WTC11 (cell line): ENCODE measurements around the gene SCN4B. TPM values are rescaled to one million over a fixed set of nuclear protein-coding genes. Genes with fewer than 3 reads are reported as not detected.

Experiments
- ATAC-seq: fragments of 200-7000 bp; cut with Tn5 transposase; 2 replicates; pipeline ENCODE4 v1.10.0; 2021; ENCODE audit warnings: mild to moderate bottlenecking, moderate library complexity
- CTCF ChIA-PET: fragments of 300-600 bp; sonication (Branson Sonifier 250); formaldehyde crosslinking; loops from one replicate; lab custom pipeline; 2021; ENCODE audit warnings: antibody characterized with exemption; lab: Charles Lee
- POLR2A ChIA-PET: fragments of 350-600 bp; sonication (Branson Sonifier 250); formaldehyde crosslinking; loops from one replicate; lab custom pipeline; 2021; ENCODE audit warnings: antibody characterized with exemption; lab: Charles Lee
- DNase-seq: peaks from one replicate; pipeline ENCODE4 v3.0.0; 2021; ENCODE audit warnings: low spot score
- H3K27ac Mint-ChIP-seq: 2 replicates; pipeline ENCODE4 v1.8.0; 2021; ENCODE audit warnings: mixed read lengths
- H3K27me3 Mint-ChIP-seq: 2 replicates; pipeline ENCODE4 v1.8.0; 2021; ENCODE audit warnings: low read depth, mild to moderate bottlenecking, moderate library complexity, mixed read lengths
- H3K36me3 Mint-ChIP-seq: 2 replicates; pipeline ENCODE4 v1.8.0; 2021; ENCODE audit warnings: mixed read lengths
- H3K4me1 Mint-ChIP-seq: 2 replicates; pipeline ENCODE4 v1.8.0; 2022; ENCODE audit warnings: mixed read lengths
- H3K4me3 Mint-ChIP-seq: 2 replicates; pipeline ENCODE4 v1.8.0; 2021; ENCODE audit warnings: mild to moderate bottlenecking, moderate library complexity, mixed read lengths
- H3K9me3 Mint-ChIP-seq: 2 replicates; pipeline ENCODE4 v1.8.0; 2021; ENCODE audit warnings: mixed read lengths
- ATF1 ChIP-seq: sonication (generic); formaldehyde crosslinking; IDR thresholded peaks from 2 replicates; pipeline ENCODE4 v1.8.1; 2023; ENCODE audit warnings: mild to moderate bottlenecking, moderate library complexity, missing genetic modification reagents
- ELF4 ChIP-seq: sonication (generic); formaldehyde crosslinking; IDR thresholded peaks from 2 replicates; pipeline ENCODE4 v1.8.1; 2022; ENCODE audit warnings: low read depth, mild to moderate bottlenecking, moderate library complexity, missing genetic modification reagents
- EMX1 ChIP-seq: fragments of 250-450 bp; sonication (Bioruptor Pico); IDR thresholded peaks from 2 replicates; pipeline ENCODE4 v1.8.0; 2021; ENCODE audit warnings: mild to moderate bottlenecking
- FOXK1 ChIP-seq: sonication (generic); formaldehyde crosslinking; IDR thresholded peaks from 2 replicates; pipeline ENCODE4 v1.8.0; 2022; ENCODE audit warnings: mild to moderate bottlenecking, moderate library complexity, missing genetic modification reagents
- GABPB1 ChIP-seq: sonication (generic); formaldehyde crosslinking; IDR thresholded peaks from 2 replicates; pipeline ENCODE4 v1.8.1; 2023; ENCODE audit warnings: mild to moderate bottlenecking, missing genetic modification reagents
- MAX ChIP-seq: sonication (generic); formaldehyde crosslinking; IDR thresholded peaks from 2 replicates; pipeline ENCODE4 v1.8.0; 2022; ENCODE audit warnings: mild to moderate bottlenecking, missing genetic modification reagents
- NR1H2 ChIP-seq: sonication (generic); formaldehyde crosslinking; IDR thresholded peaks from 2 replicates; pipeline ENCODE4 v1.9.0; 2021; ENCODE audit warnings: mild to moderate bottlenecking, moderate library complexity, missing genetic modification reagents
- PREB ChIP-seq: sonication (generic); formaldehyde crosslinking; IDR thresholded peaks from 2 replicates; pipeline ENCODE4 v1.8.1; 2022; ENCODE audit warnings: mild to moderate bottlenecking, missing genetic modification reagents, moderate library complexity, borderline replicate concordance
- RELA ChIP-seq: sonication (generic); formaldehyde crosslinking; IDR thresholded peaks from 2 replicates; pipeline ENCODE4 v1.8.1; 2022; ENCODE audit warnings: missing genetic modification reagents, mild to moderate bottlenecking, borderline replicate concordance
- RORB ChIP-seq: fragments of 250-450 bp; sonication (Bioruptor Pico); IDR thresholded peaks from 2 replicates; pipeline ENCODE4 v1.9.0; 2021; ENCODE audit warnings: mild to moderate bottlenecking
- SMAD4 ChIP-seq: sonication (generic); formaldehyde crosslinking; IDR thresholded peaks from 2 replicates; pipeline ENCODE4 v1.8.0; 2022; ENCODE audit warnings: mild to moderate bottlenecking, missing genetic modification reagents
- TEAD4 ChIP-seq: sonication (generic); formaldehyde crosslinking; IDR thresholded peaks from 2 replicates; pipeline ENCODE4 v1.8.0; 2022; ENCODE audit warnings: mild to moderate bottlenecking, missing genetic modification reagents
- ZBTB43 ChIP-seq: sonication (generic); formaldehyde crosslinking; IDR thresholded peaks from 2 replicates; pipeline ENCODE4 v1.8.1; 2023; ENCODE audit warnings: mild to moderate bottlenecking, missing genetic modification reagents
- ZNF138 ChIP-seq: sonication (generic); formaldehyde crosslinking; conservative IDR thresholded peaks from 2 replicates; pipeline ENCODE4 v1.8.1; 2022; ENCODE audit warnings: mild to moderate bottlenecking, moderate library complexity, missing genetic modification reagents
- ZNF232 ChIP-seq: sonication (generic); formaldehyde crosslinking; IDR thresholded peaks from 2 replicates; pipeline ENCODE4 v1.8.0; 2022; ENCODE audit warnings: mild to moderate bottlenecking, missing genetic modification reagents
- ZNF425 ChIP-seq: fragments of 250-450 bp; sonication (Bioruptor Pico); conservative IDR thresholded peaks from 2 replicates; pipeline ENCODE4 v1.9.0; 2021; ENCODE audit warnings: mild to moderate bottlenecking
- ZNF532 ChIP-seq: fragments of 250-450 bp; sonication (Bioruptor Pico); IDR thresholded peaks from 2 replicates; pipeline ENCODE4 v1.9.0; 2021; ENCODE audit warnings: mild to moderate bottlenecking, borderline replicate concordance
- ZNF671 ChIP-seq: fragments of 250-450 bp; sonication (Bioruptor Pico); IDR thresholded peaks from 2 replicates; pipeline ENCODE4 v1.8.0; 2021; ENCODE audit warnings: mild to moderate bottlenecking
- total RNA-seq: library from RNA; stranded (reverse); gene quantifications from 3 replicates; pipeline ENCODE4 v1.2.3, GENCODE V29; 2021

Gene SCN4B
- total RNA-seq, 1 experiment from 2014 or later, result 4.4 TPM

- ATAC-seq, result no peak
- H3K36me3 Mint-ChIP-seq, result no peaks in the 10 kb centered on the region
- H3K4me1 Mint-ChIP-seq, result peaks cover 6% of the 10 kb centered on the region
- ChIA-PET POLR2A (no interaction called here), CTCF (no interaction called here)
- no peak overlapping the region for H3K27ac Mint-ChIP-seq
- H3K27me3 Mint-ChIP-seq, result no peaks in the 10 kb centered on the region; the same call in 1 of the 2 replicates
- H3K4me3 Mint-ChIP-seq, result no peak overlapping the region
- H3K9me3 Mint-ChIP-seq, result no peaks in the 10 kb centered on the region
- TF ChIP-seq EMX1 (CRISPR knock-in tag) (no peak), TEAD4 (CRISPR knock-in tag) (no peak), ATF1 (CRISPR knock-in tag) (no peak)
- no peak for DNase-seq
Measured at GRCh38 chr11:118136341-118136740, 16.3 kb downstream of the SCN4B start.

- Mint-ChIP-seq H3K27me3 (no peaks in the 10 kb centered on the region; the same call in 1 of the 2 replicates), H3K36me3 (no peaks in the 10 kb centered on the region), H3K4me1 (peaks cover 6% of the 10 kb centered on the region), H3K27ac (no peak overlapping the region), H3K9me3 (no peaks in the 10 kb centered on the region), H3K4me3 (no peak overlapping the region)
- DNase-seq, result no peak
- no peak for ATAC-seq
- CTCF ChIA-PET, result no interaction called here
- POLR2A ChIA-PET, result no interaction called here
- TF ChIP-seq ZNF532 (no peak), ZBTB43 (no peak), PREB (CRISPR knock-in tag) (no peak), SMAD4 (CRISPR knock-in tag) (no peak), FOXK1 (CRISPR knock-in tag) (no peak), RELA (no peak), ZNF425 (CRISPR knock-in tag) (no peak), TEAD4 (CRISPR knock-in tag) (no peak), ZNF232 (CRISPR knock-in tag) (no peak), ZNF138 (CRISPR knock-in tag) (no peak), MAX (no peak), RORB (CRISPR knock-in tag) (no peak), NR1H2 (CRISPR knock-in tag) (no peak), ZNF671 (CRISPR knock-in tag) (no peak), ELF4 (CRISPR knock-in tag) (no peak), GABPB1 (no peak)
Measured at GRCh38 chr11:118135796-118136165, 16.8 kb downstream of the SCN4B start.
